GM19438 (cell line): ENCODE results near the gene PTPRK.

Source experiments
- ATAC-seq: cut with Tn5 transposase; IDR thresholded peaks from one replicate; pipeline ENCODE4 v1.9.1; 2021; ENCODE audit warnings: low read depth; ENCODE audit not compliant: unreplicated experiment

The PTPRK gene

DNA sequence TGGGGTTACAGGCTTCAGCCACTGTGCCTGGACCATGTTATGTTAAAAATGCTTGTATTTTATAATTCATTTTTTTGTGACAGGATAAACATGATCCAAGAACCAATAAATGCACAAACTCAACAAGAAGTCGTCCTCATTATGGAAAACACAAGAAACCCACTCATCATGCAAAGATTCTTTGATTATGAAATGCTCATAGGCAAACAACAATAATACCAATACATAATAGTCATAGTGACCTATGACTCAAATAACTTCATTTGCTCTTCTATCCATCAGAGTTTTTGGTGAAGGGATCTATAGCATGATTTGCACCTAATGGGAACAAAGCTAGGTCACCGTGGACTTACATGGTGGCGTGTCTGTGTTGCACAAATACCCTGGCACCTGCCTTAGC lies 402.5 kb downstream of the PTPRK start:
- no peak for ATAC-seq

DNA sequence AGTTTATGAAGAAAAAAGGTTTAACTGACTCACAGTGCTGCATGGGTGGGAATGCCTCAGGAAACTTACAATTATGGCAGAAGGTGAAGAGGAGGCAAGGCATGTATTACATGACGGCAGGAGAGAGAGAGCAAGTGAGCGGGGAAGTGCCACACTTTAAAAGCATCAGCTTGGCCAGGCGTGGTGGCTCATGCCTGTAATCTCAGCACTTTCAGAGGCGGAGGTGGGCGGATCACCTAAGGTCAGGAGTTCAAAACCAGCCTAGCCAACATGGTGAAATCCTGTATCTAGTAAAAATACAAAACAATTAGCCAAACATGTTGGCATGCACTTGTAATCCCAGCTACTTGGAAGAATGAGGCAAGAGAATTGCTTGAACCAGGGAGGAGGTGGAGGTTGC lies 406.2 kb downstream of the PTPRK start:
- no peak for ATAC-seq

DNA sequence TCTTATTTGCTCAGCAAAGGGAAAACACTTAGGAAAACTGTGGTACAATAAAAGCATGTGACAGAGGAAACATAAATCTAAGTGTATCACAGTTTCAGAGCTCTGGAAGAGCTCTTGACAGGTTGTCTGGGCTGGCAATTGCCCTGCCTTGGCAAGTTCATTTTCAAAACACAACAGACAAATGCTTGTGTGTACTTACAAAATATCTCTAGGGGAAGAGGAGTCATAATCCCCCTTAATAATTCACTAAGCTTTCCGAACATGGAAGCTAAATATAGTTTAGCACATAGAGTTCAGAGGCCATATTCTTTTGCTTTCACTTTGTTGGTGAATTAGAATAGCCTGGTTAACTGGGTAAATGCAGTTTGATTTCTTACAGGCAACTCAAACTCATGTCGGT lies 407.9 kb downstream of the PTPRK start:
- no peak for ATAC-seq

GRCh38 chr6:128111096-128111495 lies 409.3 kb downstream of the PTPRK start:
- no peak for ATAC-seq

DNA sequence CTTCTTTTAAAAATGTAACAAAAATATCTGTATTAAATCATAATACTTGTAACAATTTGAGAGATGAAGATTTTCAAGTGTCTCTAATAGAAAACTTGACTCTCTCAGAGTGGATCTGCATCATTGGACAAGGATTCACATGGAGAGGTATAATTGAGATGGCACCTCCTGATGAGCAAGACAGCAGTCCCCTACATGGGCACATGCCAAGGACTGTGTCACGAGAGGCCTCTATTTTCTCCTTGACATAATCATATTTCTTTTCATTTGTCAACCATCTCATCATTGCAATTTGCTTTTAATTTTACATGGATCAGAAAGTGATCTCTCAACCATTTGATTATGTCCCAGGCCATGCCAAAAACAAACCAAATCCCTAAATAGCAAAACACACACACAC lies 412.7 kb downstream of the PTPRK start:
- no peak for ATAC-seq

DNA sequence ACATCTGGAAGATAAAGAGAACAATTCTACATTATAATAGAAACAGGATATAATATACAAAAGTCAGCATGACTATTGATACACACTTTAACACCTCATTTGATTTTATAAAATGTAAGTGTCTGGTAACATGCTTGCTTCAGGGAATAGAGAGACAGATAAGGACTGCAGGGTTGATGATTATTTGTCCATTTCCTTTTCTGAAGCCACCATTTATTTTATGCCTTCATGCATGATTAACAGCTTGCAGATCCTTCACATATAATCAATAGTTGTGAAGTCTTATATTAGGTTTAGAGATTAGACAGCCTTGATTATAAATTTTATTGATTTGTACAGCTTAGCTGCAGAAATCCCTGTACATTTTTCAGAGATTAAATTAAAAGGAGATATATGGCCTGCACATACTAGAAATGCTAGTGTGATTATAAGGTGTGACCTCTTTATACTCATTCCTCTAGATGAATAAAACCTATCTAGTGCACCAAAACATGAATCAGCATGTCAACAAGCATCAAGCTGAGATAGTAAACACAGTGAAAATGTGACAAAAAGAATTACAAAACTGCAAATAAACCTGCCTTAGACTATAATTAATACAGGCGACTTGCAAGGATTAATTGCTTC lies 420.7 kb downstream of the PTPRK start:
- no peak for ATAC-seq

- no peak for ATAC-seq
These were observed 422.3 kb downstream of the PTPRK start for GRCh38 chr6:128098000-128098581.

DNA sequence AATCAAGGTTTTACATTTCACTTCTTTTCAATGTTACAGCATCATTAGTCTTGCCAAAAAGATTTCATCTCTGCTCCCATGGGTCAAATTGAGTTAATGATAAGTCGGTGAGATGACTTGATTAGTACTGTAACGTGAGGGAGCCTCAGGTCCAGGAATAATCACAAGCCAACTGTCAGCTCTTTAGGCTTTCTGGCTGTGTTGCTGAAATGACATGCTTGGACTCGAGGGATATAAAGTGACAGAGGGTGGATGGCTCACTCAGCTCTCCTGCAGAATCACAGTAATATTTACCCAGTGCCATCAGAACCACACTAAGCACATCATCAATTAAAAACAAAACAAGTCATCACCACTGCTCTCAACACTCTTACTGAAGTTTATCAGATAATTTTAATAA lies 423.4 kb downstream of the PTPRK start:
- no peak for ATAC-seq

- ATAC-seq = no peak
These were observed 425.0 kb downstream of the PTPRK start for GRCh38 chr6:128095362-128095761.

DNA sequence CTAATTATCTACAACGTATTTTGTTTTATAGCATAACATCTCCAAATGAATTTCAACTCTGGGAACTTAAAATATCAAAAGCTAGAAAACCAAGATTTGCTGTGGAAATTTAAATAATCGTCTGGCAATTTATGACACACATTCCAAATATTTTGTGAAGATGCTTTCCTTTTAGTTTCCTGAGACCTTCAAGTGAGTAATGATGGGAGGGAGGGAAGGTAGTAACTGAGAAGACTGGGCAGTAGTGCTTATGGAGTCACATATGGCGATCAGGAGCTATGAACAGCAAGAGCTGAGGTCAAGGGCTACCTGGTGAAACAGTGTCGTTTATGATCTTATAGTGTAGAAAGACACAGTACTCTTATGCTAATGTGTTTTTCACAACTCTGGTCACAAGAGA lies 441.4 kb downstream of the PTPRK start:
- ATAC-seq = no peak

GRCh38 chr6:128078276-128078675 lies 442.1 kb downstream of the PTPRK start:
- ATAC-seq = no peak

- no peak for ATAC-seq
These were observed 443.6 kb downstream of the PTPRK start for GRCh38 chr6:128076843-128077242.

- no peak for ATAC-seq
These were observed 445.8 kb downstream of the PTPRK start for GRCh38 chr6:128074567-128074966.

GRCh38 chr6:128073389-128073788 lies 447.0 kb downstream of the PTPRK start:
- ATAC-seq = no peak

DNA sequence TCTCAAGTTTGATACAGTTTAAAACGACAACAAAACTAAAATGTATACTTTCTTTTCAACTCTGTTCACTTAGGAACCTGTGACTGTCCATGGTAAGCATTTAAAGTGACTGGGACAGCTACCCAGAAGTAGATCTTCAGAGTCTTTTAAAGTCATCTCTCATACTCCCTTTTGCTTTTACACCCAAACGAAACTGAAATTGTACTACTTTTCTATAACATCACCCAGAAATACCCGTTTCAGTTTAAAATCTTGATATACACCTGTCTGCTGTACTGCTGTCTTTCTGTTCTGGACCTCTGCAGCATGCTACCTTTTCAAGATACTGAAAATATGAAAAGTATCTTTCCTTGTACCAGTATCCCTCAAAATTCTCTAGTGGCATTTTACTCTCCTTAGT lies 449.2 kb downstream of the PTPRK start:
- no peak for ATAC-seq

GRCh38 chr6:128070406-128070805 lies 450.0 kb downstream of the PTPRK start:
- no peak for ATAC-seq

- no peak for ATAC-seq
These were observed 451.2 kb downstream of the PTPRK start for GRCh38 chr6:128069188-128069587.

GRCh38 chr6:128068119-128068479 lies 452.3 kb downstream of the PTPRK start:
- no peak for ATAC-seq

DNA sequence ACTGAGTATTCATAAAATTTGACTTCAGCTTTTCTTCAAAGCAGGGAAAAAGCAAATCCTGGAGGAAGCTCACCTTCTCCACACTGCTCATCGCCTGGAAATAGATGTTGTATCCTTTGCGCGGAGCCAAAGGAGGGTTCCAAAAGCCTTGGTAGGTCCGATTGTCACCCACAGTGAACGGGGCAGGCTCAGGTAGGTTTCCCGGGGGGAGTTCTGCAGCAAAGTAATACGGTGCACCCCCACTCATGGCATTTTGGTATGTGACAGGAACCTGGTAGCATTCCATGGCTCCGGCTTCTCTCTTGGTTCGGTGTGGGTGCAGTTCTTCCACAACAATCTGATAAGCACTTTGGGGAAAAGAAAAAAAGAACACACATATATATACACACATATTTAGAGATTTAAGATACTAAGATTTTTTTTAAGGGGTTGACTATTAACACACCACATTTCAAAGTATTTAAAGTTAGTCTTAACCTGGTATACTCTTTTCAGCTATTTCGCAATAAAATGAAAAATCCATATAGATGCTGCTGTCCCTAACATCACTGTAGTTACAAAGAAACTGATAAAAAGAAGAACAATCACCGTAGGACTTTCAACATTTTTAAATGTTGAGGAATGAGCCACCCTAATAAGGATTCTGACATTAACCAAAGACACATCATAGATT lies 452.8 kb downstream of the PTPRK start:
- ATAC-seq = no peak

DNA sequence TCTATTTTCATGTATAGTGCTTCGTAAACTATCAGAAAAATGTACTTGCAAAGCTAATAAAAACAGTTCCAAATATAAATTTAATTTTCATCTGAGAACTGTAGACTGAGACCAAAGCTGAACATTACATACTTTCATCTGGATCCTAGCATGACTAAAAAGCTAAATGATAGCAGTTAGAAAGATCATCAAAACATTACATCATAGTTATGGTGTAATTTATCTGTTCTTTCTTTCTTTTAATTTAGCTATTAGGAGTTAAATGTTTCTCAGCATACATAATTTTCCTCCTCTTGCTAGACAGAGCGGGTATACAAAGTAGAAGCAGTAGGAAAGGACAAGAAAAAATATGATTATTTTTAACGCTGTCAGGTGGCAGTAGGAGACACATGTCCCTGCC lies 455.3 kb downstream of the PTPRK start:
- ATAC-seq = no peak

- ATAC-seq = no peak
These were observed 455.9 kb downstream of the PTPRK start for GRCh38 chr6:128064540-128064895.

DNA sequence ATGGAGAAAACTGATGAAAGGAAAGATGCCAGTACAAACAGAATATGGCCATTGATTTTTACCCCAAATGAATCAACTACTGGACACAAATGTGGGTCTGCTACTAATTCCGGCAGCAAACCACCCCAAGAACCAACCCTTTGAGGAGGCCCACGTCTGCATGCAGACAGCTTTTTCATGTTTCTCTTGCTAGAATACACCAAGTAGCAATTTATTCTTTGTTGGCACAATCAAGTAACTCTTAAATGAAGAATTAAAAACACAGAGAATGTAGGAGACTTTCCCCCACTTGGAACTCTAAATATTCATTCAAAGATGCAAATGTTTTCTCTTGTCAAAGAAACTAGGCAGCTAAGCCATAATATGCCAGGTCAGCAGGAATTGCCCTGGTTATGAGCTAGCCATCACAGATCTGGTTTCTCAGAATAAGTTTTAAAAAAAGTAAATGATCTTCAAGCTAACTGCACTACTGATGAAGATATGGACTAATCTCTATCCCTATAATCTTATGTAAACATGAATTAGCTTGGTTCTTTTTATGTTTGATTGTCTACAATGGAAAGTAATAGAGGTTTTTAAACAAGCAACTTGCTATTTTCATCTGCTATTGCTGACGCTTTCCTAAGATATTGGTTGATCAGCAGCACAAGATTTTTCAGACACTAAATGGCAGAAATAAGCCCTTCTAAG lies 456.4 kb downstream of the PTPRK start:
- no peak for ATAC-seq
